ENCODE measurements around the gene AKAP13.

DNA sequence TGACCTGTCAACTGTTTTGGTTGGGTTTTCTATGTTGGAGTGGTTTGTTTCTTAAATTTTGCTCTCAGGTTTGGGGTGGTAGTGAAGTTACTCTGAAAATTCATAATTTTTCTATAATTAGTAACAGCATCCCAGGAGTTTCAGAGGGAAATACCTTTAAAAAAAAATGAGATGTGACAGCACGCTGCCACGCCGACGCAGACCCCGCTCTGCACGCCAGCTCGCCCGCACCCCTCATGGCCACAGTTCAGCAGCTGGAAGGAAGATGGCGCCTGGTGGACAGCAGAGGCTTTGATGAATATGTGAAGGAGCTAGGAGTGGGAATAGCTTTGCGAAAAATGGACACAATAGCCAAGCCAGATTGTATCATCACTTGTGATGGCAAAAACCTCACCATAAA, 34.6 kb downstream of the AKAP13 start:
- TF ChIP-seq ZNF248 (tag by site-specific recombination; IDR thresholded peaks at IDR 0.05) (no peak), CTCF (tag by site-specific recombination; IDR thresholded peaks at IDR 0.05) (no peak), PRDM1 (tag by site-specific recombination; IDR thresholded peaks at IDR 0.05) (no peak), ZNF514 (tag by site-specific recombination; IDR thresholded peaks at IDR 0.05) (no peak), ZNF366 (tag by site-specific recombination; conservative IDR thresholded peaks at IDR 0.05) (no peak), GLI4 (tag by site-specific recombination; IDR thresholded peaks at IDR 0.05) (no peak), ZSCAN30 (tag by site-specific recombination; IDR thresholded peaks at IDR 0.05) (no peak), SP2 (tag by site-specific recombination; IDR thresholded peaks at IDR 0.05) (no peak), TRIM28 (IDR thresholded peaks at IDR 0.05; ENCODE audit: borderline replicate concordance, low read length) (no peak), ZNF416 (tag by site-specific recombination; IDR thresholded peaks at IDR 0.05) (no peak), ZBTB17 (tag by site-specific recombination; IDR thresholded peaks at IDR 0.05) (no peak)
- TF ChIP-seq, protein P1, sequence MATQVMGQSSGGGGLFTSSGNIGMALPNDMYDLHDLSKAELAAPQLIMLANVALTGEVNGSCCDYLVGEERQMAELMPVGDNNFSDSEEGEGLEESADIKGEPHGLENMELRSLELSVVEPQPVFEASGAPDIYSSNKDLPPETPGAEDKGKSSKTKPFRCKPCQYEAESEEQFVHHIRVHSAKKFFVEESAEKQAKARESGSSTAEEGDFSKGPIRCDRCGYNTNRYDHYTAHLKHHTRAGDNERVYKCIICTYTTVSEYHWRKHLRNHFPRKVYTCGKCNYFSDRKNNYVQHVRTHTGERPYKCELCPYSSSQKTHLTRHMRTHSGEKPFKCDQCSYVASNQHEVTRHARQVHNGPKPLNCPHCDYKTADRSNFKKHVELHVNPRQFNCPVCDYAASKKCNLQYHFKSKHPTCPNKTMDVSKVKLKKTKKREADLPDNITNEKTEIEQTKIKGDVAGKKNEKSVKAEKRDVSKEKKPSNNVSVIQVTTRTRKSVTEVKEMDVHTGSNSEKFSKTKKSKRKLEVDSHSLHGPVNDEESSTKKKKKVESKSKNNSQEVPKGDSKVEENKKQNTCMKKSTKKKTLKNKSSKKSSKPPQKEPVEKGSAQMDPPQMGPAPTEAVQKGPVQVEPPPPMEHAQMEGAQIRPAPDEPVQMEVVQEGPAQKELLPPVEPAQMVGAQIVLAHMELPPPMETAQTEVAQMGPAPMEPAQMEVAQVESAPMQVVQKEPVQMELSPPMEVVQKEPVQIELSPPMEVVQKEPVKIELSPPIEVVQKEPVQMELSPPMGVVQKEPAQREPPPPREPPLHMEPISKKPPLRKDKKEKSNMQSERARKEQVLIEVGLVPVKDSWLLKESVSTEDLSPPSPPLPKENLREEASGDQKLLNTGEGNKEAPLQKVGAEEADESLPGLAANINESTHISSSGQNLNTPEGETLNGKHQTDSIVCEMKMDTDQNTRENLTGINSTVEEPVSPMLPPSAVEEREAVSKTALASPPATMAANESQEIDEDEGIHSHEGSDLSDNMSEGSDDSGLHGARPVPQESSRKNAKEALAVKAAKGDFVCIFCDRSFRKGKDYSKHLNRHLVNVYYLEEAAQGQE (tag by site-specific recombination; IDR thresholded peaks at IDR 0.05) = no peak

Data from HEK293 (cell line).